Measurements from ENCODE around the gene SYT17.

GRCh38 chr16:19240494-19240893 lies 72.5 kb downstream of the SYT17 start:
- no peak for TF ChIP-seq CTCF (IDR thresholded peaks at IDR 0.05; ENCODE audit: low read depth, low read length, poor library complexity, severe bottlenecking)
- no peak for TF ChIP-seq EZH2phosphoT487 (IDR thresholded peaks at IDR 0.05; ENCODE audit: borderline replicate concordance, low read length)

Measured in DOHH2 (cell line).